ENCODE data around the gene UQCRHL. TPM values are rescaled to one million over a fixed set of nuclear protein-coding genes. Genes with fewer than 3 reads are reported as not detected.

The UQCRHL gene
- total and polyA plus RNA-seq, 2 of the 8 experiments (the other 6 are each of a cell fraction or from before 2014, with no cell fraction given) = 3.7 to 3.9 TPM

GRCh38 chr1:15768388-15768787, 39.1 kb downstream of the UQCRHL start:
- WGBS, 2 experiments (ENCODE audit: extremely low coverage in 1 of 2, insufficient coverage in 1 of 2, insufficient read length in 1 of 2, insufficient replicate concordance in 2 of 2, low coverage in 1 of 2, low lambda C conversion rate in 2 of 2, missing lambda C conversion rate in 1 of 2) = 92% methylated on average over 4 of the region's 7 CpGs; no CpG with 5 or more reads in 1 of the 2 experiments
- Histone ChIP-seq H4K8ac (ENCODE audit: extremely low read depth, insufficient read depth, low read length) (no peak overlapping the region), H3K9me3 (ENCODE audit: insufficient read depth in 2 of 2, low read depth in 1 of 2, low read length in 1 of 2) (no peaks in the 10 kb centered on the region), H2BK20ac (ENCODE audit: low read length) (no peak overlapping the region), H3K23me2 (ENCODE audit: low read depth, low read length) (no peaks in the 10 kb centered on the region), H3K23ac (ENCODE audit: insufficient read length) (no peak overlapping the region), H2BK12ac (ENCODE audit: low read depth, low read length) (no peak overlapping the region), H3K27me3 (replicated peaks in 1 of 4; ENCODE audit: control insufficient read depth in 3 of 4, extremely low read depth in 1 of 4, insufficient read depth in 3 of 4, low read length in 3 of 4) (no peaks in the 10 kb centered on the region), H4K20me1 (replicated peaks in 1 of 2; ENCODE audit: control insufficient read depth in 1 of 2, insufficient read depth in 2 of 2, low read length in 2 of 2) (peaks cover 5 to 12% of the 10 kb centered on the region in 2 experiments), H3K4me1 (replicated peaks in 1 of 4; ENCODE audit: control insufficient read depth in 3 of 4, insufficient read depth in 4 of 4, low read length in 3 of 4) (no peaks in the 10 kb centered on the region; a peak in 2 of 7 replicates), H3K4me2 (ENCODE audit: insufficient read depth in 1 of 2, low read depth in 2 of 2, low read length in 2 of 2) (no peak overlapping the region), H2BK120ac (replicated peaks; ENCODE audit: low read depth, low read length) (no peak overlapping the region), H3K4ac (replicated peaks; ENCODE audit: insufficient read length, low read depth, low read length) (no peak overlapping the region), H3K79me1 (ENCODE audit: low read depth, low read length) (peaks cover 8% of the 10 kb centered on the region), H2AFZ (ENCODE audit: low read length) (no peak overlapping the region), H2BK15ac (ENCODE audit: low read length) (no peak overlapping the region), H4K5ac (ENCODE audit: insufficient read length, low read depth, low read length) (no peak overlapping the region), H4K91ac (replicated peaks; ENCODE audit: insufficient read length, low read length) (no peak overlapping the region), H2BK5ac (ENCODE audit: low read depth, low read length) (no peak overlapping the region), H3K79me2 (ENCODE audit: control insufficient read depth in 1 of 2, insufficient read depth in 2 of 2, low read length in 2 of 2) (peaks cover 0 to 8% of the 10 kb centered on the region in 2 experiments; a peak in 1 of 4 replicates), H3K4me3 (ENCODE audit: extremely low read depth in 1 of 4, insufficient read depth in 2 of 4, low read depth in 3 of 4, low read length in 4 of 4) (no peak overlapping the region), H3K18ac (ENCODE audit: extremely low read depth, low read length) (no peak overlapping the region), H3K36me3 (ENCODE audit: control insufficient read depth in 2 of 4, insufficient read depth in 4 of 4, low read length in 3 of 4) (peaks cover 25 to 82% (median 51%) of the 10 kb centered on the region in 4 experiments), H3K27ac (ENCODE audit: low read depth, low read length) (no peak overlapping the region), H3K14ac (ENCODE audit: insufficient read length) (no peak overlapping the region), H3K9ac (replicated peaks in 1 of 4; ENCODE audit: extremely low read depth in 1 of 4, low read depth in 3 of 4, low read length in 3 of 4) (no peak overlapping the region), H3K56ac (replicated peaks; ENCODE audit: insufficient read length, low read depth, low read length) (no peak overlapping the region), H2AK5ac (ENCODE audit: low read depth, low read length) (no peak overlapping the region)
- FAIRE-seq (no peak), DNase-seq (ENCODE audit: low read depth in 1 of 2, low spot score in 2 of 2) (no peak)
- CTCF ChIA-PET (ENCODE audit: partially characterized antibody) = interaction anchor here (0.8 to 1.5 kb wide), 2 partner anchors 10 to 27 kb away, joined by 3 to 4 read pairs; no protein-coding TSS in a partner anchor
- POLR2A ChIA-PET (ENCODE audit: partially characterized antibody) = interaction anchor here (1.6 to 5.3 kb wide), 4 partner anchors 9 to 19 kb away, joined by 7 to 37 read pairs (median 10); no protein-coding TSS in a partner anchor
- TF ChIP-seq SP2 (IDR thresholded peaks at IDR 0.05; ENCODE audit: low read length) (no peak), EP300 (IDR thresholded peaks at IDR 0.05; ENCODE audit: borderline replicate concordance in 1 of 2, low read depth in 2 of 2, low read length in 2 of 2) (no peak), POLR2A (IDR thresholded peaks at IDR 0.05; ENCODE audit: control extremely low read depth in 1 of 2, low read depth in 2 of 2, low read length in 2 of 2) (peak in 1 of 2 experiments; percentile 36; a peak in 1 of 3 replicates)

Data from H1 (cell line).